Measurements from ENCODE around the gene COMMD8.

COMMD8 gene

DNA sequence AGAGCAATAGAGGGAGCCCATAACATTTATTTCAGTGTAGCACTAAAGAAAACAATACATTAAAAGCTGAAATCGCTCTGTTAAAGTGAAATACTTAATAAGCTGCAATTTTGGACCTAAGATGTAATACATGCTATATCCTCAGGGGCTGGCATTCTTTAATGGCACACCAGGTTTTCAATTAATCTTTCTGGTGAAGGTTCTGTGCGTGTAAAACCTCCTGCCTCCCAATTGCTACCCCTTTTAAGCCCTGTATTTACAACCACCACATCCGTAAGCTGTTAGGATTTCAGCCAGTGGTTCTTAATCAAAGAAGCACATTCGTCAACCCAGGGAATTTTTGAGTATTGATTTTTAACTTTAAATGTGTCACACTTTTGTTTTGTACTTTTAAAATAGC lies 7.6 kb upstream of the COMMD8 start:
- DNase-seq, result no peak

GRCh38 chr4:47469951-47470350 lies 6.4 kb upstream of the COMMD8 start:
- no peak for DNase-seq

DNA sequence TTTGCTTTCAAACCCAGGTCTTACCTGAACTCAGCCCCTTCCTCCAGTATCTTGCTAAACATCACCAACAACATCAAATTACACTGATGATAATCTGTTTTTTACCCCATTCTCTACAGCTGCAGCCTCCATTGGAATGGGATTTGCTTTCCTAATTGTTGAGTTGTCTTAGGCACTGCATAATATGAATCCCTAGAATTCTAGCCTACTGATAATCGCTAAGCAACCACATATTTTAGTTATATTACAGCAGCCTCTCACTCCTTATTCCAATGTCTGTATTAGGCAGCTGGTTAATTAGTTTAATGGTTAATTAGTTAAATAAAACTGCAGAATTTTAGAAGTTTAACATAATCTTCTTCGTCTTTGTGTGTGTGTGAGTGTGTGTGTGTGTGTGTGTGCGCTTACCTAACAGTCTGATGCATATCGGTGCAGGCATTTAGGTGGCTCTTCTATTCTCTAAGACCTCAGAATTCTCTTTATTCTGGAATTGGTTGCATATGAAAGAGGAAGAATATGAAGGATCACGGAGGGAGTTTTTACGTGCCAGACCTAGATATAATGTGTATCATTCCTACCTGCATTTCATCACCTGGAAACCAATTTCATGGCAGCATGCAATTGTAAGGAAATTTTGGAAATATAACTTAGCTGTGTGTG lies 5.3 kb upstream of the COMMD8 start:
- DNase-seq, result no peak

DNA sequence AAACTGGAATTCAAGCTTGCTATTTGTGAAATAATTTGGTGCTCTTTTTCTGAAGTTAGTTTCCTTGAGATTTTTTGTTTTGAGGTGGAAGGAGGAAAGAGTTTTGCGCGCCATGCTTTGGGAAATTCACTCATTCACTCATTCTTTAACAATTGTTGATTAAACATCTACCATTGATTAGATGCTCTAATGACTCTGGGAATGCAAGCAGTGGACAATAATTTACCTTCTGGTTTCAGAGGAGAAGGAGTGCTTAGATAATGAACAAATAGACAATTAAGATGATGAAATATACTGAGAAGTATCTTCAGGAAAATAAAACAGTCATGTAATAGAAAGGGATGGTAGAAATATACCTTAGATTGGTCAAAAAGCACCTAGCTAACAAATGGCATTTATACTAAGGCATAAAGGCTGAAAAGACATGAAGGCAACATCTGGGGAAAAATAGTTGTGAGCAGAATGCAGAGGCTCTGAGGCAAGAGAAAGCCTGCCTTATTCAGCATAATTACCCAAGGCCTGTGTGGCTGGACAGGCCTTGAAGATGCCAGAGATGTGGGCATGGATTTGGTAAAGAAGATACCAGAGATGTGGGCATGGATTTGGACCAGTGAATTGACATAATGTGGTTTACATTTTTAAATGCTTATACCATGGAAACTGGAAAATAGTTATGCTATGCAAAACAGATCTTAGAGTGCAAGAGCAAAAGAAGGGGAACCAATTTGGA lies 2.7 kb upstream of the COMMD8 start:
- DNase-seq, result no peak

- no peak for DNase-seq
These were observed 1.5 kb upstream of the COMMD8 start for GRCh38 chr4:47465004-47465403.

DNA sequence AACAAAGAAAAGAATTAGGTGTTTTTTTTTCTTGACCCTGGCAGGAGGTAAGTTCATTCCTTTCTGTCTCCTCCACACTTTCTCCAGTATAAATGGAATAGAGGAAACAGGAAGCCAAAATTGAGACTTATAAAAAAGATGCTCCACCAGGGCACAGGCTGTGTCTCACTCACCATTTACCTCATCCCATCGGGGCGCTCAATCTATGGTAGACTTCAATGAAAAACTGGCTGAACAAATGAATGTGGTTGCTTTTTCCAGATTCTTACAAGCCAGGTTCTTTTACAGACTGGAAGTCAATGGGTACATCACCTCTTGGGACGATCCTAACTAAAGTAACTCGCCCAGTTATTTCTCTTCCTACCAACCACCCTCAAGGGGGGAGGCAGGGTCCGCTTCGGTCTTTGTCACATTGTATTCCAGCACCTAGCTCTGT lies 685 bp downstream of the COMMD8 start:
- DNase-seq, result no peak

GRCh38 chr4:47451657-47452056 lies 11.8 kb downstream of the COMMD8 start:
- no peak for DNase-seq

DNA sequence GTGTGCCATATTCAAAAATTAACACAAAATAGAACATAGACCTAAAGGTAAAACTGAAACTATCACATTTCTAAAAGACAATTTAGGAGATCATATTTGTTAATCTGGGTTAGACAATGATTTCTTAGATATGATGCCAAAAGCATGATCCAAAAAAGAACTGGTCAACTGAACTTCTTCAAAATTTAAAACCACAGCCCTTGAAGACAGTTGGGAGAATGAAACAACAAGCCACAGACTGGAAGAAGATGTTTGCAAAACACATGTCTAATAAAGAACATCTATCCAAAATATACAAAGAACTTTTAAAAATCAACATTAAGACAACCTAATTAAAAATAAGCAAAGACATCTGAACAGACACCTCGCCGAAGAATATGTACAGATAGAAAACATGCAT lies 19.5 kb downstream of the COMMD8 start:
- no peak for DNase-seq

DNA sequence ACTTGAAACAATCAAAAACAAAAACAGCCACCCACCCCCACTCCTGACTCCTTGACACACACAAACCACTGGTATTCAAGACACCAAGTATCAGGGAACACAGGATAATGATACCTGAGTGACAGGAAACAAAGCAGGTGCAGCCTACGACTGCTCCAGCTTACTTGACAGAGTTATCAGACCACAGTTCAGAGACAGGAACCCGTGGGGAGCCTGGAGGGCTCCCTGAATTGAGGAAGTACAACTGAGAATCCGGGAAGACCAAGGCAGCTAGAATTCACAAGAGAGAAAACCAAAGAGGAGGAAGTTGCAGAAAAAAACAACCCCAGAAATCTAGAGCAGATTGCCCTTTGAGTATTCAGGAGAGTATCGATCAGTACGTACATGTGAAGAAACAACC lies 20.5 kb downstream of the COMMD8 start:
- DNase-seq, result no peak

GRCh38 chr4:47434931-47435330 lies 28.6 kb downstream of the COMMD8 start:
- DNase-seq, result no peak

GRCh38 chr4:47432749-47433148 lies 30.8 kb downstream of the COMMD8 start:
- no peak for DNase-seq

GRCh38 chr4:47427935-47428334 lies 35.6 kb downstream of the COMMD8 start:
- DNase-seq, result no peak

- no peak for DNase-seq
These were observed 37.9 kb downstream of the COMMD8 start for GRCh38 chr4:47425628-47426027.

GRCh38 chr4:47419296-47419695 lies 44.2 kb downstream of the COMMD8 start:
- no peak for DNase-seq

- DNase-seq, result no peak
These were observed 45.4 kb downstream of the COMMD8 start for GRCh38 chr4:47418147-47418546.

- no peak for DNase-seq
These were observed 47.8 kb downstream of the COMMD8 start for GRCh38 chr4:47415719-47416118.

- no peak for DNase-seq
These were observed 50.0 kb downstream of the COMMD8 start for GRCh38 chr4:47413521-47413920.

- DNase-seq, result no peak
These were observed 53.2 kb downstream of the COMMD8 start for GRCh38 chr4:47410271-47410670.

DNA sequence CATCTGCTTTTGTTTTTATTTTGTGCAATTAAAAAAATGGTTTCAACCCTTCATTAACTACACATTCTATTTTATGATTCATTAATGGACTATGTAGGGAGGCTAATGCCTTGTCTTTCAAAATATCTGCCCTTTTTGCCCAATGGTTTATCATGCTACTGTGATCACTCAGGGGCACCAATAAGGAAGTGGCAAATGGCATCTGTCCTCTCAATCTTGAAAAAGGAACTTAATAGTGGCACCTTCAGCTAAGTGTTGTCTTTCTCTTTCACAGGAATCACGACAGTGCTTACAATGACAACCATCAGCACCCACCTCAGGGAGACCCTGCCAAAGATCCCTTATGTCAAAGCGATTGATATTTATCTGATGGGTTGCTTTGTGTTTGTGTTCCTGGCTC lies 57.1 kb downstream of the COMMD8 start:
- DNase-seq, result no peak

All from islet precursor cell (in vitro differentiated cells).